Uterus (tissue), 2 donors: ENCODE results near the gene FASN.

Experiments
- CTCF ChIP-seq, 4 experiments: fragments of 200-600 bp in 2 of 4; fragments of 450-650 bp in 2 of 4; sonication (generic) in 2 of 4; IDR thresholded peaks; one replicate each; pipeline ENCODE4 v1.5.1; 2016 to 2019; ENCODE audit warnings: antibody characterized with exemption in 4 of 4, mild to moderate bottlenecking in 2 of 4, moderate library complexity in 1 of 4
- POLR2A ChIP-seq, 2 donors: fragments of 450-650 bp; IDR thresholded peaks; one replicate each; pipeline ENCODE4 v1.6.1; 2016; ENCODE audit warnings: antibody characterized with exemption in 2 of 2, mild to moderate bottlenecking in 1 of 2, moderate library complexity in 1 of 2

- no peak for TF ChIP-seq POLR2A (IDR thresholded peaks at IDR 0.05)
- TF ChIP-seq CTCF (IDR thresholded peaks at IDR 0.05), result no peak
These were observed 10.0 kb upstream of the FASN start for GRCh38 chr17:82108038-82108437.
